ENCODE data around the gene INHBE.

DNA sequence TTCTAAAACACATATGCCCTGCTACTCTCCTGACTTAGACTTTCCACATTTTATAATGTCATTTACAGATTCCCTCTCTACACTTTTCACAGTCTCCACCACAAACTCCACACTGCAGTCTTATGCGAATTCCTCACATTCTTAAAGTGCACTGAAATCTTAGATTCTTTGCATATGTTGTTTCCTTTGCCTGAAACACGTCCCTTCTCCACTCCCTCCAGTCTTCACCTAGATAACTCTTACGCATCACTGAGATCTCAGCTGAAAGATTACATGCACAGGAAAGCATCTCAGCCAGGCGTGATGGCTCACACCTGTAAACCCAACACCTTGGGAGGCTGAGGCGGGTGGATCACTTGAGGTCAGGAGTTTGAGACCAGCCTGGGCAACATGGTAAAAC lies 28.4 kb downstream of the INHBE start:
- no peak for TF ChIP-seq SP1 (IDR thresholded peaks at IDR 0.05)
- TF ChIP-seq HNF4A (conservative IDR thresholded peaks at IDR 0.05) = no peak
- TF ChIP-seq, protein P1, sequence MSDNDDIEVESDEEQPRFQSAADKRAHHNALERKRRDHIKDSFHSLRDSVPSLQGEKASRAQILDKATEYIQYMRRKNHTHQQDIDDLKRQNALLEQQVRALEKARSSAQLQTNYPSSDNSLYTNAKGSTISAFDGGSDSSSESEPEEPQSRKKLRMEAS (IDR thresholded peaks at IDR 0.05) = no peak
- TF ChIP-seq, protein P2, sequence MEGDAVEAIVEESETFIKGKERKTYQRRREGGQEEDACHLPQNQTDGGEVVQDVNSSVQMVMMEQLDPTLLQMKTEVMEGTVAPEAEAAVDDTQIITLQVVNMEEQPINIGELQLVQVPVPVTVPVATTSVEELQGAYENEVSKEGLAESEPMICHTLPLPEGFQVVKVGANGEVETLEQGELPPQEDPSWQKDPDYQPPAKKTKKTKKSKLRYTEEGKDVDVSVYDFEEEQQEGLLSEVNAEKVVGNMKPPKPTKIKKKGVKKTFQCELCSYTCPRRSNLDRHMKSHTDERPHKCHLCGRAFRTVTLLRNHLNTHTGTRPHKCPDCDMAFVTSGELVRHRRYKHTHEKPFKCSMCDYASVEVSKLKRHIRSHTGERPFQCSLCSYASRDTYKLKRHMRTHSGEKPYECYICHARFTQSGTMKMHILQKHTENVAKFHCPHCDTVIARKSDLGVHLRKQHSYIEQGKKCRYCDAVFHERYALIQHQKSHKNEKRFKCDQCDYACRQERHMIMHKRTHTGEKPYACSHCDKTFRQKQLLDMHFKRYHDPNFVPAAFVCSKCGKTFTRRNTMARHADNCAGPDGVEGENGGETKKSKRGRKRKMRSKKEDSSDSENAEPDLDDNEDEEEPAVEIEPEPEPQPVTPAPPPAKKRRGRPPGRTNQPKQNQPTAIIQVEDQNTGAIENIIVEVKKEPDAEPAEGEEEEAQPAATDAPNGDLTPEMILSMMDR (IDR thresholded peaks at IDR 0.05; ENCODE audit: low read depth, low read length, missing input control) = no peak
- TF ChIP-seq GABPA (IDR thresholded peaks at IDR 0.05 in 1 of 2, conservative IDR thresholded peaks at IDR 0.05 in 1 of 2) = no peak
- TF ChIP-seq RAD21 (IDR thresholded peaks at IDR 0.05) = no peak
- no peak for TF ChIP-seq EGR1 (IDR thresholded peaks at IDR 0.05; ENCODE audit: low read depth in 2 of 2)
